Fibroblast of lung (primary cell): ENCODE data around the gene SDR42E1. TPM values are rescaled to one million over a fixed set of nuclear protein-coding genes. Genes with fewer than 3 reads are reported as not detected.
"Not testable (repeated sequence)": the region's sequence is repeated elsewhere in the genome, so short reads cannot be mapped to it uniquely, and the experiment has no call there.

Source experiments
- DNase-seq, 2 donors: peaks; one replicate each; pipeline versions ENCODE4 v3.0.0 to v3.0.0-alpha.2; 2010; ENCODE audit warnings: low read depth in 2 of 2
- H2AFZ ChIP-seq: 2 replicates; pipeline ENCODE4 v1.5.1; 2012; ENCODE audit warnings: low read length, control low read depth, inconsistent platforms
- H3K27ac ChIP-seq: 2 replicates; pipeline ENCODE4 v1.5.1; 2011; ENCODE audit warnings: low read length, control low read depth; ENCODE audit not compliant: insufficient read depth
- H3K27me3 ChIP-seq: 2 replicates; pipeline ENCODE4 v1.5.1; 2011; ENCODE audit warnings: mild to moderate bottlenecking, low read length; ENCODE audit not compliant: control insufficient read depth, insufficient read depth
- H3K36me3 ChIP-seq: 2 replicates; pipeline ENCODE4 v1.5.1; 2011; ENCODE audit warnings: low read length; ENCODE audit not compliant: control insufficient read depth, insufficient read depth
- H3K4me1 ChIP-seq: 2 replicates; pipeline ENCODE4 v1.5.1; 2011; ENCODE audit warnings: low read length; ENCODE audit not compliant: control insufficient read depth, insufficient read depth; ENCODE audit errors: extremely low read depth
- H3K4me2 ChIP-seq: 2 replicates; pipeline ENCODE4 v1.5.1; 2011; ENCODE audit warnings: low read length, control low read depth; ENCODE audit not compliant: insufficient read depth; ENCODE audit errors: extremely low read depth
- H3K4me3 ChIP-seq, 4 experiments: fragments of 200-600 bp in 1 of 4; sonication (generic) in 1 of 4; replicated peaks in 1 of 4; 2 replicates each; pipeline ENCODE4 v1.5.1; 2011 to 2016; ENCODE audit warnings: low read length in 4 of 4, low read depth in 3 of 4, mild to moderate bottlenecking in 3 of 4, control low read depth in 2 of 4, inconsistent platforms in 1 of 4, mixed read lengths in 1 of 4; ENCODE audit not compliant: insufficient read depth in 1 of 4; ENCODE audit errors: control extremely low read depth in 1 of 4
- H3K79me2 ChIP-seq: 2 replicates; pipeline ENCODE4 v1.5.1; 2012; ENCODE audit warnings: mild to moderate bottlenecking, low read length, inconsistent platforms; ENCODE audit not compliant: control insufficient read depth, insufficient read depth
- H3K9ac ChIP-seq: 2 replicates; pipeline ENCODE4 v1.5.1; 2011; ENCODE audit warnings: mild to moderate bottlenecking, low read length, control low read depth; ENCODE audit not compliant: insufficient read depth
- H3K9me3 ChIP-seq: 2 replicates; pipeline ENCODE4 v1.5.1; 2012; ENCODE audit warnings: low read depth, low read length; ENCODE audit not compliant: control insufficient read depth, insufficient read depth
- H4K20me1 ChIP-seq: 2 replicates; pipeline ENCODE4 v1.5.1; 2011; ENCODE audit warnings: low read length; ENCODE audit not compliant: control insufficient read depth, insufficient read depth; ENCODE audit errors: extremely low read depth
- EZH2 ChIP-seq: IDR thresholded peaks from 2 replicates; pipeline ENCODE4 v1.5.1; 2012; ENCODE audit warnings: low read length, control low read depth, mild to moderate bottlenecking; ENCODE audit errors: missing control alignments
- polyA plus RNA-seq, 2 donors: library from polyadenylated mRNA; depleted of rRNA in 1 of 2; stranded (reverse) in 1 of 2; unstranded in 1 of 2; fragments of >200 nt; gene quantifications; 2 replicates each; pipeline ENCODE4 v1.2.1, GENCODE V29; 2011 to 2012; ENCODE audit warnings: missing spikeins in 1 of 2
- total RNA-seq: library from RNA; depleted of rRNA; stranded (reverse); fragments of >200 nt; gene quantifications from 2 replicates; pipeline ENCODE4 v1.2.1, GENCODE V29; 2014
- TF ChIP-seq, protein P1 (sequence below), 2 donors: IDR thresholded peaks in 1 of 2; conservative IDR thresholded peaks in 1 of 2; 1 replicate in 1 of 2; 2 replicates in 1 of 2; pipeline ENCODE4 v1.5.1; 2011 to 2012; ENCODE audit warnings: low read length in 2 of 2, control low read depth in 1 of 2, inconsistent platforms in 1 of 2, low read depth in 1 of 2, mild to moderate bottlenecking in 1 of 2

The SDR42E1 gene
- total and polyA plus RNA-seq, 2 donors (not counting 1 experiment from before 2014, with no cell fraction given) = 1.0 to 1.8 TPM

DNA sequence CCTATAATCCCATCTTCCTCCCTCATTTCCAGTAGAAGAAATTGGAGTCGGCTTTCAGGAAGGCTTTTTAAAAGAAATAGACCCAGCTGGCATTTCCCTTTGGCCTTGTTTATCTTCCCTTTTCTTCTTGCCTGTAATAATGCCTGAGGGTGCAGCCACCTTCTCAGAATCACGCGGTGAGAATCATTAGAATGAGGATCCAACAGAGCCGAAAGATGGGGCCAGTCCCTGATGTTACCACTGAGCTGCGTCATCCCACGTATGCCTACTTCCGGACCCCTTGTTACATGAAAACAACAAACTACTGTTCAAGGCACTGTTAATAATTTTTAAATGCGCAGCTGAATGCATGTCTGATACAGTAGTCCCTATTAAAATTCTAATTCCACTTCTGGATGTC, 24.1 kb downstream of the SDR42E1 start:
- no peaks in the 10 kb centered on the region for H3K79me2 ChIP-seq
- H3K4me3 ChIP-seq = no peak overlapping the region
- H3K9ac ChIP-seq = no peak overlapping the region
- no peak for DNase-seq
- no peaks in the 10 kb centered on the region for H3K36me3 ChIP-seq
- no peaks in the 10 kb centered on the region for H3K4me1 ChIP-seq
- H3K9me3 ChIP-seq = no peaks in the 10 kb centered on the region
- no peak overlapping the region for H2AFZ ChIP-seq
- no peak for TF ChIP-seq EZH2
- TF ChIP-seq, protein P1, sequence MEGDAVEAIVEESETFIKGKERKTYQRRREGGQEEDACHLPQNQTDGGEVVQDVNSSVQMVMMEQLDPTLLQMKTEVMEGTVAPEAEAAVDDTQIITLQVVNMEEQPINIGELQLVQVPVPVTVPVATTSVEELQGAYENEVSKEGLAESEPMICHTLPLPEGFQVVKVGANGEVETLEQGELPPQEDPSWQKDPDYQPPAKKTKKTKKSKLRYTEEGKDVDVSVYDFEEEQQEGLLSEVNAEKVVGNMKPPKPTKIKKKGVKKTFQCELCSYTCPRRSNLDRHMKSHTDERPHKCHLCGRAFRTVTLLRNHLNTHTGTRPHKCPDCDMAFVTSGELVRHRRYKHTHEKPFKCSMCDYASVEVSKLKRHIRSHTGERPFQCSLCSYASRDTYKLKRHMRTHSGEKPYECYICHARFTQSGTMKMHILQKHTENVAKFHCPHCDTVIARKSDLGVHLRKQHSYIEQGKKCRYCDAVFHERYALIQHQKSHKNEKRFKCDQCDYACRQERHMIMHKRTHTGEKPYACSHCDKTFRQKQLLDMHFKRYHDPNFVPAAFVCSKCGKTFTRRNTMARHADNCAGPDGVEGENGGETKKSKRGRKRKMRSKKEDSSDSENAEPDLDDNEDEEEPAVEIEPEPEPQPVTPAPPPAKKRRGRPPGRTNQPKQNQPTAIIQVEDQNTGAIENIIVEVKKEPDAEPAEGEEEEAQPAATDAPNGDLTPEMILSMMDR (conservative IDR thresholded peaks at IDR 0.05 in 1 of 2, IDR thresholded peaks at IDR 0.05 in 1 of 2; ENCODE audit: low read depth in 1 of 2, low read length in 2 of 2) = no peak
- H3K4me2 ChIP-seq = no peak overlapping the region
- no peaks in the 10 kb centered on the region for H3K27me3 ChIP-seq
- H4K20me1 ChIP-seq = no peaks in the 10 kb centered on the region
- H3K27ac ChIP-seq = no peak overlapping the region

DNA sequence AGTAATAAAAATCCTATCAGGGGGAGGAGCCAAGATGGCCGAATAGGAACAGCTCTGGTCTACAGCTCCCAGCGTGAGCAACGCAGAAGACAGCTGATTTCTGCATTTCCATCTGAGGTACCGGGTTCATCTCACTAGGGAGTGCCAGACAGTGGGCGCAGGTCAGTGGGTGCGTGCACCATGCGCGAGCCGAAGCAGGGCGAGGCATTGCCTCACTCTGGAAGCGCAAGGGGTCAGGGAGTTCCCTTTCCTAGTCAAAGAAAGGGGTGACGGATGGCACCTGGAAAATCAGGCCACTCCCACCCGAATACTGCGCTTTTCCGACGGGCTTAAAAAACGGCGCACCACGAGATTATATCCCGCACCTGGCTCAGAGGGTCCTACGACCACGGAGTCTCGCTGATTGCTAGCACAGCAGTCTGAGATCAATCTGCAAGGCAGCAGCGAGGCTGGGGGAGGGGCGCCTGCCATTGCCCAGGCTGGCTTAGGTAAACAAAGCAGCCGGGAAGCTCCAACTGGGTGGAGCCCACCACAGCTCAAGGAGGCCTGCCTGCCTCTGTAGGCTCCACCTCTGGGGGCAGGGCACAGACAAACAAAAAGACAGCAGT, 33.8 kb downstream of the SDR42E1 start:
- H3K9ac ChIP-seq, H3K4me3 ChIP-seq, H3K4me2 ChIP-seq, H3K27me3 ChIP-seq, H3K79me2 ChIP-seq, H3K4me1 ChIP-seq, H3K36me3 ChIP-seq, H4K20me1 ChIP-seq, H3K9me3 ChIP-seq, H2AFZ ChIP-seq, H3K27ac ChIP-seq, DNase-seq: not testable (repeated sequence)

DNA sequence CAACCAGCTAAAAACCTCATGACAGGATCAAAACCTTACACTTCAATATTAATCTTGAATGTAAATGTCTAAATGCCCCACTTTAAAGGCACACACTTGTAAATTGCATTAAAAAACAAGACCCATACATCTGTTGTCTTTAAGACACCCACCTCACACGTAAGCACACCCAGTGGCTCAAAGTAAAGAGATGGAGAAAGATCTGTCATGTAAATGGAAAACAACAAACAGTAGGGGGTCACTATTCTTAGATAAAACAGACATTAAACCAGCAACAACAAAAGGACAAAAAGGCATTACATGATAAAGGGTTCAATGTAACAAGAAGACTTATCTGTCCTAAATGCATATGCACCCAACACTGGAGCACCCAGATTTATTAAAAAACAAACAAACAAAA, 35.6 kb downstream of the SDR42E1 start:
- Histone ChIP-seq H3K36me3 (no peaks in the 10 kb centered on the region), H3K79me2 (no peaks in the 10 kb centered on the region), H3K27ac (no peak overlapping the region), H4K20me1 (no peaks in the 10 kb centered on the region), H3K4me2 (no peak overlapping the region), H3K9me3 (no peaks in the 10 kb centered on the region), H3K4me3 (no peak overlapping the region), H3K9ac (no peak overlapping the region), H2AFZ (no peak overlapping the region), H3K27me3 (no peaks in the 10 kb centered on the region), H3K4me1 (no peaks in the 10 kb centered on the region)
- TF ChIP-seq, protein P1 (conservative IDR thresholded peaks at IDR 0.05 in 1 of 2, IDR thresholded peaks at IDR 0.05 in 1 of 2; ENCODE audit: low read depth in 1 of 2, low read length in 2 of 2) = no peak
- no peak for DNase-seq
